GM12873 (cell line): ENCODE results near the gene TLL2.

Source experiments
- TF ChIP-seq, protein P1 (sequence below): IDR thresholded peaks from 2 replicates; pipeline ENCODE4 v1.5.1; 2012; ENCODE audit warnings: low read depth, mild to moderate bottlenecking, moderate library complexity, low read length, control low read depth; ENCODE audit not compliant: insufficient read depth; ENCODE audit errors: missing control alignments

Gene TLL2

GRCh38 chr10:96540240-96540639 lies 26.5 kb upstream of the TLL2 start:
- TF ChIP-seq, protein P1, sequence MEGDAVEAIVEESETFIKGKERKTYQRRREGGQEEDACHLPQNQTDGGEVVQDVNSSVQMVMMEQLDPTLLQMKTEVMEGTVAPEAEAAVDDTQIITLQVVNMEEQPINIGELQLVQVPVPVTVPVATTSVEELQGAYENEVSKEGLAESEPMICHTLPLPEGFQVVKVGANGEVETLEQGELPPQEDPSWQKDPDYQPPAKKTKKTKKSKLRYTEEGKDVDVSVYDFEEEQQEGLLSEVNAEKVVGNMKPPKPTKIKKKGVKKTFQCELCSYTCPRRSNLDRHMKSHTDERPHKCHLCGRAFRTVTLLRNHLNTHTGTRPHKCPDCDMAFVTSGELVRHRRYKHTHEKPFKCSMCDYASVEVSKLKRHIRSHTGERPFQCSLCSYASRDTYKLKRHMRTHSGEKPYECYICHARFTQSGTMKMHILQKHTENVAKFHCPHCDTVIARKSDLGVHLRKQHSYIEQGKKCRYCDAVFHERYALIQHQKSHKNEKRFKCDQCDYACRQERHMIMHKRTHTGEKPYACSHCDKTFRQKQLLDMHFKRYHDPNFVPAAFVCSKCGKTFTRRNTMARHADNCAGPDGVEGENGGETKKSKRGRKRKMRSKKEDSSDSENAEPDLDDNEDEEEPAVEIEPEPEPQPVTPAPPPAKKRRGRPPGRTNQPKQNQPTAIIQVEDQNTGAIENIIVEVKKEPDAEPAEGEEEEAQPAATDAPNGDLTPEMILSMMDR = no peak

DNA sequence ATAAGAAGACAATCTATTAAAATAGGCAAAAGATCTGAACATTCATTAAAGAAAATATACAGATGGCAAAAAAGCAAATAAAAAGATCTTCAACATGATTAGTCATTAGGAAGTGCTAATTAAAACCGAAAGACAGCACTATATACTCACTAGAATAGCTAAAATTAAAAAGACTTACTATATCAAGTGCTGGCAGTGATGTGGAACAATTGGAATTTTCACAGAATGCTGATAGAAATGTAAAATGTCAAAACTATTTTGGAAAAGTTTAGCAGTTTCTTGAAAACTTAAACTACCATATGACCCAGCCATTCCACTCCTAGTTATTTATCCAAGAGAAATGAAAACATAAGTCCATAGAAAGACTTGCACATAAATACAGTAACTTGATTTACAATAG lies 25.0 kb upstream of the TLL2 start:
- TF ChIP-seq, protein P1 = no peak

DNA sequence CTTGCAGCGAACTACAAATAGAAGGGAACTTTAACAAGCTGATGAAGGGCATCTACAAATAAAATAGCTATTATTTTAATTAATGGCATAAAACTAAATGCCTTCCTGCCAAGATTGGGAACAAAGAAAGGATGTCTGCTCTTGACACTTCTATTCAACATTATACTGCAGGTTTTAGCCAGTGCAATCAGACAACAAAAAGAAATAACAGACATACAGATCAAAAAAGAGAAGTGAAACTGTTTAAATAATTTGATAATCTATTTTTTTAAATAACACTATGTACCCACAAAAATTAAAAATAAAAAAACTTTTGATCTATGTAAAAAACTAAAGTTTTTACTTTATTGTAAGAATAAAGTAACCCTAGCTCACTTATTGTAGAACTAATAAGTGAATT lies 22.4 kb upstream of the TLL2 start:
- TF ChIP-seq, protein P1 = no peak

GRCh38 chr10:96532523-96532922 lies 18.8 kb upstream of the TLL2 start:
- TF ChIP-seq, protein P1 = no peak

DNA sequence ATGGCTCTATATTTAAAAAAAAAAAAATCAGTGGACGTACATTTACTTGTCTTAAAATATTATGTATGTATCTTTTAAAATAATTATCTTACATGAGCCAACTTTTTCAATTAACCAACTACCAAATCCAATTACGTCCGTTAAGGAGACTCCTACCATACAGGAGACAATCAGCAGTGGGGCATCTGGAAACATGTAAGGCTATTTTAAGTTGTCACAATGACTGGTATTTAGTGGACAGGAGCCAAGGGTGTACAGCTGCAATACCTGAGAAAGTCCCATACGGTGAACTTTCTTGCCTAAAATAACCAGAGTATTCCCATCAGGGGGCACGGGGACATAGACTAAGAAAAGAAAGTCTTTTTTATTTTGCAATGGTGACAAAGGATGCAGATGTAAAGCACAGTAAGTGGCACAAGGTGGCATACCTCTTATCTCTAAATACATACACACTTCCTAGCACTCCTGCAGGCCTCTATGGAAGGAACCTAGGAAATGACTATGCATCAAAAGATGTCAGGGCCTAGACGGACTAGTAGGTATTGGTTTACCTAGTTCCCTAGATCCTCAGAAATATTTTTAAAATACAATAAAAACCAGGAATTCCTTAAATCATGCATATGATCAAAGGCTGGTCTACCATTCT lies 16.0 kb upstream of the TLL2 start:
- TF ChIP-seq, protein P1 = no peak

DNA sequence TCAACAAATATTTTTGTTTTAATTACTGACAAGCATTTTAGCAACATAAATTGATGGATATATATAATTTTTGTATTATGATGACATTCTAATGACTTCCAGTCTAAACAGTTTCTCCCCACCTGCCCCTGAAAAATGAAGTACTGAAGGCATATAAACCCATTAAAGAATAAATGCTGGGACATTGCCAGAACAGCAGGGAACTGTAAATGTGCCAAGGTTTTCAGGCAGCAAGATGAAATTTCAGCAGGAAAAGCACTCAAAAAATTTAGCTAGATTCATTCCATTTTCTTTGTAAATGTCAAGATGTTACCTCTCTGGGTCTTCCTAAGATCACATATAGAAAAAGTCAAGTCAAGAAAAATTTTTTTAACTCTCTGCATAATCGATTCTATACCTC lies 11.0 kb upstream of the TLL2 start:
- TF ChIP-seq, protein P1 = no peak

GRCh38 chr10:96517284-96517683 lies 3.6 kb upstream of the TLL2 start:
- TF ChIP-seq, protein P1 = no peak
